Neural crest cell (in vitro differentiated cells): ENCODE data around the gene PARVB. TPM values are rescaled to one million over a fixed set of nuclear protein-coding genes. Genes with fewer than 3 reads are reported as not detected.

Experiments used
- DNase-seq: peaks from one replicate; pipeline ENCODE4 v3.0.0; 2021; ENCODE audit warnings: low read depth, mixed read lengths, low spot score
- H3K27ac Mint-ChIP-seq: one replicate; pipeline ENCODE4 v1.8.0; 2021; ENCODE audit warnings: mild to moderate bottlenecking, mixed read lengths; ENCODE audit not compliant: unreplicated experiment
- H3K27me3 Mint-ChIP-seq: 2 replicates; pipeline ENCODE4 v1.8.0; 2021; ENCODE audit warnings: low read depth, mild to moderate bottlenecking, mixed read lengths
- H3K36me3 Mint-ChIP-seq: 2 replicates; pipeline ENCODE4 v1.8.0; 2021; ENCODE audit warnings: low read depth, mild to moderate bottlenecking, mixed read lengths
- H3K4me1 Mint-ChIP-seq: 2 replicates; pipeline ENCODE4 v1.8.0; 2021; ENCODE audit warnings: mixed read lengths
- H3K4me3 Mint-ChIP-seq: one replicate; pipeline ENCODE4 v1.8.0; 2021; ENCODE audit warnings: mild to moderate bottlenecking, mixed read lengths
- H3K9me3 Mint-ChIP-seq: 2 replicates; pipeline ENCODE4 v1.8.0; 2021; ENCODE audit warnings: mixed read lengths
- total RNA-seq: library from RNA; stranded (reverse); gene quantifications from 2 replicates; pipeline ENCODE4 v1.2.1, GENCODE V29; 2021
- TF ChIP-seq, protein P1 (sequence below): fragments of 200-600 bp; sonication (generic); conservative IDR thresholded peaks from 2 replicates; pipeline ENCODE4 v1.5.0; 2021; ENCODE audit warnings: antibody characterized with exemption, mild to moderate bottlenecking

Gene PARVB
- total RNA-seq, 1 donor from 2014 or later = 21.8 TPM

DNA sequence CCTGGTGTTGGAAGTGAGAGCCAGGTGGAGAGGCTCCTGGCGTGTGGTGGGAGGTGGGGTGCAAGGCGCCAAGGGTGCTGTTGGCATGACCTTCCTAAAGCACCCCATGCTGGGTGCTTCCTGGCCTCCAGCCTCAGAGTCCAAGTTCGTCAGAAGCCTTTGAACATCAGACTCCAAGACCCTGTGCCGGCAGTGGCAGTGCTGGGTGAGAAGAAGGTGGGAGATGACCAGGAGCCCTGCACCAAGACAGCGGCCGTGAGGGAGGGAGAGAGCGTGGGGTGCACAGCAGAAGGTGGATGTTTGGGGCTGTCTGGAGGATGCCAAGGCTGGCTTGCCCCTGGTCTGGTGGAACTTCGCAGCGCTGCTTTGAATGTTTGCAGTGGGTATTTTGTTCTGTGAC, 29.7 kb upstream of the PARVB start:
- TF ChIP-seq, protein P1, sequence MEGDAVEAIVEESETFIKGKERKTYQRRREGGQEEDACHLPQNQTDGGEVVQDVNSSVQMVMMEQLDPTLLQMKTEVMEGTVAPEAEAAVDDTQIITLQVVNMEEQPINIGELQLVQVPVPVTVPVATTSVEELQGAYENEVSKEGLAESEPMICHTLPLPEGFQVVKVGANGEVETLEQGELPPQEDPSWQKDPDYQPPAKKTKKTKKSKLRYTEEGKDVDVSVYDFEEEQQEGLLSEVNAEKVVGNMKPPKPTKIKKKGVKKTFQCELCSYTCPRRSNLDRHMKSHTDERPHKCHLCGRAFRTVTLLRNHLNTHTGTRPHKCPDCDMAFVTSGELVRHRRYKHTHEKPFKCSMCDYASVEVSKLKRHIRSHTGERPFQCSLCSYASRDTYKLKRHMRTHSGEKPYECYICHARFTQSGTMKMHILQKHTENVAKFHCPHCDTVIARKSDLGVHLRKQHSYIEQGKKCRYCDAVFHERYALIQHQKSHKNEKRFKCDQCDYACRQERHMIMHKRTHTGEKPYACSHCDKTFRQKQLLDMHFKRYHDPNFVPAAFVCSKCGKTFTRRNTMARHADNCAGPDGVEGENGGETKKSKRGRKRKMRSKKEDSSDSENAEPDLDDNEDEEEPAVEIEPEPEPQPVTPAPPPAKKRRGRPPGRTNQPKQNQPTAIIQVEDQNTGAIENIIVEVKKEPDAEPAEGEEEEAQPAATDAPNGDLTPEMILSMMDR = no peak
- peaks cover 5% of the 10 kb centered on the region for H3K4me1 Mint-ChIP-seq
- DNase-seq = no peak
- no peaks in the 10 kb centered on the region for H3K9me3 Mint-ChIP-seq
- H3K27me3 Mint-ChIP-seq = no peaks in the 10 kb centered on the region
- H3K4me3 Mint-ChIP-seq = no peak overlapping the region
- H3K27ac Mint-ChIP-seq = no peak overlapping the region
- H3K36me3 Mint-ChIP-seq = peaks cover 11% of the 10 kb centered on the region

DNA sequence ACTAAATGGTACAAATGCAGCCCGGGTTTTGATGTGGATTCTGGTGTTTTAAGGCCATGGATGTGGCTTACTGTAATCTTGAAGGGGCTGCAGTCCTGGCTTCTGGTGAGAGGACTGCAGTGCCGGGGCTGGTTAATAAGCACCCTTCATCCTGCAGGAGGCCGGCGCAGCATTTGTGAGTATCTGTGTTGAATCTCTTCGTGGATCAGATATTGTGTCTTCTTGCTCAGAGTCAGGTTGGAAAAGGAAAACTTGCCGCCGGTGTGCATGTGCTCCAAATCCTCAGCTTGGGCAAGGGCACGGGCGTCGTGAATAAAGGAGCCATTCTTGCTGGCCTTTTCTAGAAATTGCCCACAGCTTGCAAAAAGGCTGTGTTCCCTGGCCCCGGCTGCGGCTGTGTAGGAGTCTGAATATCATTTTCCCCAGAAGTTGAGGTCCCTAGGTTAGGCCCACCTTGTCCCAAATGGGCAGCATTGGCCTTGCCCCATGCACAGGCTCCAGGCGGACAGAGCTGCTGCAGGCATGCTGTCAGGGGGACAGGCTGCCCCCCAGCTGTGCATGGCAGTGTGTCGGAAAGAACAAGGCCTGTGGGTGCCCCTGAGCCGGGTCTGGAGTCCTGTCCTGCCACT, 28.9 kb upstream of the PARVB start:
- Mint-ChIP-seq H3K4me1 (peaks cover 5% of the 10 kb centered on the region), H3K9me3 (no peaks in the 10 kb centered on the region), H3K27me3 (no peaks in the 10 kb centered on the region), H3K27ac (no peak overlapping the region), H3K4me3 (no peak overlapping the region), H3K36me3 (peaks cover 11% of the 10 kb centered on the region)
- DNase-seq = no peak
- TF ChIP-seq, protein P1 = no peak

DNA sequence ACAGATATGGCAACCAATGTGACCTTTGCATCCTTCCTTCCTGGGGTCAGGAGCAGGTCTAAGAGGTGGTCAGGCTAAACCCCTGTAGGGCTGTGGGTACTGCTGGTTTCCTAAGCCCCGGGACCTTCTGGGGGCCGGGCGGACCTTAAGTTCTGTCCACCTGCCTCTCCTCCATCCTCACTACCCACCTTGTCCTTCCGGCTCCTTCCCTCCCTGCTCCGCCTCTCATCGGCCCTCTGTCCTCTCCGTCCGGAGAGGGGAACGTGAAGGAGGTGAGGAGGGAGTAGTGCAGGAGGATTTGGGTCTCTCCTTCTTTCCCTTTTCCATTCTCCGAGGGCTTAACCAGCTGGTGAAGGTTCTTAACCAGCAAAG, 28.3 kb upstream of the PARVB start:
- no peak overlapping the region for H3K4me3 Mint-ChIP-seq
- no peaks in the 10 kb centered on the region for H3K27me3 Mint-ChIP-seq
- DNase-seq = no peak
- peaks cover 5% of the 10 kb centered on the region for H3K4me1 Mint-ChIP-seq
- H3K36me3 Mint-ChIP-seq = peaks cover 11% of the 10 kb centered on the region
- no peak overlapping the region for H3K27ac Mint-ChIP-seq
- TF ChIP-seq, protein P1 = no peak
- H3K9me3 Mint-ChIP-seq = no peaks in the 10 kb centered on the region

DNA sequence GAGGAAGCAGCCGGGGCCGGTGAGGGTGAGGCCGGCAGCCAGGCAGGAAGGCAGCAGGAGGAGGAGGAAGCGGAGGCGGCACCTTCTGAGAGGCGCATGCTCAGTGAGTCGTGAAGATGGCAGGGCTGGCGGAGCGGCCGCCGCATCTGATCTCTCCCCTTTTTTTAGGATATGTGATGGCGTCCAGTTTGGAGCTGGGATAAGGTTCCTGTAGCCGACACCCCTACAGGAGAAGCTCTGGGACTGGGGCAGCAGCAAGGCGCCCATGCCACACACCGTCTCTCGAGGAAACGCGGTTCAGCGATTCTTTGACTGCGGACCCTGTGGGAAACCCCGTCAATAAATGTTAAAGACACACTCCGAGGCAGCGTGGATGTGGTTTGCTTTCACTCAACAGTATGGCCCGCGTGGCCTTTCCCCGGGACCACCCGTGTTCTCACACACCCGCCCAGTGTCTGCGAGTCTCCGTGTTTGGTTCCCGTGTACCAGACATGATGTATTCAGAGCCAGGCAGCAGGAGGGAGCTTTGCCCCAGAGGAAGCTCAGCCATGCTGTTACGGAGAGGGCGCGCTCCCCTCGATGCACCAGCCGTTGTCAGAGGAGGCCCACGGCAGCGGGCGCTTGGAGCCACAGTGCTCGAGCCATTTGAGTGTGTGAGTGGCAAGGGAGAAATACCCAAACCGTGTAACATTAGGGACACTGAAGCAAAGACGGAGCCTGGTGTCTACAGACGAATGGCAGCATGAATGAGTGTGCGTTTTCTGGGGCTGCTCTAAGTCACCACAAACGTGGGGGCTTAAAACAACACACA, 27.7 kb upstream of the PARVB start:
- TF ChIP-seq, protein P1 = no peak
- Mint-ChIP-seq H3K4me3 (no peak overlapping the region), H3K4me1 (peaks cover 5% of the 10 kb centered on the region), H3K27me3 (no peaks in the 10 kb centered on the region), H3K27ac (no peak overlapping the region), H3K36me3 (peaks cover 11% of the 10 kb centered on the region), H3K9me3 (no peaks in the 10 kb centered on the region)
- DNase-seq = no peak

DNA sequence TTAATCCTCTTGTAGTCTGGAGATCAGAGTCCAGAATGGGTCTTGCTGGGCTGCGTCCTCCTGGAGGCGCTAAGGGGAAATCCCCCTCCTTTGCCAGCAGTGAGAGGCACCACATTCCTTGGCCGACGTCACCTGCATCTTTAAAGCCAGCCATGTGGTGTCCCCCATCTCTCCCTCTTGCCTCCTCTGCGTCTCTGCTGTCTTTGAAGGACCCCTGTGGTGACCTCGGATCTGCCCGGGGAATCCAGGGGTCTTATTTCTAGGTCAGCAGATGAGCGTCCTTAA, 27.2 kb upstream of the PARVB start:
- Mint-ChIP-seq H3K36me3 (peaks cover 13% of the 10 kb centered on the region), H3K27ac (no peak overlapping the region)
- DNase-seq = no peak

More for the DNA sequence above, 27.2 kb upstream of the PARVB start:
- TF ChIP-seq, protein P1 = no peak
- peaks cover 5% of the 10 kb centered on the region for H3K4me1 Mint-ChIP-seq
- H3K9me3 Mint-ChIP-seq = no peaks in the 10 kb centered on the region
- no peak overlapping the region for H3K4me3 Mint-ChIP-seq
- no peaks in the 10 kb centered on the region for H3K27me3 Mint-ChIP-seq
